ENCODE results near the gene LPAR1.

DNA sequence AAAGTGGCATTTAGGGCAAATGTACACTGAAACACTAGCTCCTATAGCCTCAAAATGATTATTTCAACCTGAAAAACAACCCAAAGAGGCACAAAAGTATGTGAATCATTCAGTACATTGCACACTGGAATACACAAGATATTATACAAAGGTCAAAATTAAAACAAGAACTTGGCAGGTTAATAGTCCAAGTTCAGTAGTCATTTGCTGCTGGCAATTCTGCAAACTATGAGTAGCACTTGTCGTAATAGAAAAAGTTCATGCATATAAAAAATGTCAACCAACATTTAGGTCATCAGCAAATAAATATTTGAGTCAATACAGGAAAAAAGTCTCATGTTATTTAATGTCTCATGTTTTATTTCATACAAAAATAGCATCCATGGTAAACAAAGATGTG, 98.7 kb downstream of the LPAR1 start:
- TF ChIP-seq POLR2AphosphoS5 (IDR thresholded peaks at IDR 0.05; ENCODE audit: low read depth, low read length) (no peak), POLR2A (IDR thresholded peaks at IDR 0.05; ENCODE audit: low read depth, low read length) (no peak), PAX5 (IDR thresholded peaks at IDR 0.05; ENCODE audit: insufficient read depth, low read length, severe bottlenecking) (no peak), SPI1 (IDR thresholded peaks at IDR 0.05; ENCODE audit: low read depth, low read length) (no peak), TAF1 (IDR thresholded peaks at IDR 0.05; ENCODE audit: low read depth, low read length) (no peak), POU2F2 (IDR thresholded peaks at IDR 0.05; ENCODE audit: low read depth, low read length) (no peak)

Data from GM12891 (cell line).